ENCODE results near the gene PTH1R.

DNA sequence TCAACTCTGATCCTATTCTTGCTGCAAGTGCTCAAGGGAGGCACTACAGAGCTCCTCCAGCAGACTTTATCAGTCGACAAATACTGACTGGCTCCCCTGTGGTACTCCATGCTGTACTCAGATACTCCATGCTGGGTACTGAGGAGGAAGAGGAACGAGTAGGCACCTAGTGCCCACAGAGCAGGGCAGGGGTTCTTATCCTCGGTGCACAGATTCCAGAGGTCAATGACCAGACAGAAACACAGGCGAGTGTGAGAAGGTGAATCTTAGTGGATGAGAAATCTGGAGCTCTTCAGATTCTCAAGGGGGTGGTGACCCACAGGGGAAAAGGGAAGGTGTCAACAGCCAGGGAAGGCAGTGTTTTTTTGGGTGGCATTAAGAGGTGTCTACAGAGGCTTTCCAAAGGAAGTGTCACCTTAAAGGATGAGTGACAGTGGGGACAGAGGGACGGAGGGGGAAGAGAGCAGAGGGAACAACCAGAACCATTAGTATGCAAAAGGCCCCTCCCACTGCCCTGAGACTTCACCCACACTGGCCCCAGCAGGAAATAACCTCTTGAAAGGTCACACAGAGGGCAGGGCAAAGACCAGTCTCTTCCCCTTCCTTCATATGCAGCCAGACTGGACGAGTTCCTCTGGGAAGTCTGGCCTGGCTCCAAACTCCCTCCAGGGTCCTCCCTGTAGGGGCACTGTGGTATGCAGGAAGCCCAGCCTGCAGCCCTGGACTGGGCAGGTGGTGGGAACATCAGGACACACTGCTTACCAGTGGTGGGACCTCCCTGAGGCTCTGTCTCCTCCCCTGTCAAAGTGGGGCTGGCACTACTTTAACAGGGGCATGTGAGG, 71.5 kb downstream of the PTH1R start:
- TF ChIP-seq, protein P1, sequence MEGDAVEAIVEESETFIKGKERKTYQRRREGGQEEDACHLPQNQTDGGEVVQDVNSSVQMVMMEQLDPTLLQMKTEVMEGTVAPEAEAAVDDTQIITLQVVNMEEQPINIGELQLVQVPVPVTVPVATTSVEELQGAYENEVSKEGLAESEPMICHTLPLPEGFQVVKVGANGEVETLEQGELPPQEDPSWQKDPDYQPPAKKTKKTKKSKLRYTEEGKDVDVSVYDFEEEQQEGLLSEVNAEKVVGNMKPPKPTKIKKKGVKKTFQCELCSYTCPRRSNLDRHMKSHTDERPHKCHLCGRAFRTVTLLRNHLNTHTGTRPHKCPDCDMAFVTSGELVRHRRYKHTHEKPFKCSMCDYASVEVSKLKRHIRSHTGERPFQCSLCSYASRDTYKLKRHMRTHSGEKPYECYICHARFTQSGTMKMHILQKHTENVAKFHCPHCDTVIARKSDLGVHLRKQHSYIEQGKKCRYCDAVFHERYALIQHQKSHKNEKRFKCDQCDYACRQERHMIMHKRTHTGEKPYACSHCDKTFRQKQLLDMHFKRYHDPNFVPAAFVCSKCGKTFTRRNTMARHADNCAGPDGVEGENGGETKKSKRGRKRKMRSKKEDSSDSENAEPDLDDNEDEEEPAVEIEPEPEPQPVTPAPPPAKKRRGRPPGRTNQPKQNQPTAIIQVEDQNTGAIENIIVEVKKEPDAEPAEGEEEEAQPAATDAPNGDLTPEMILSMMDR (IDR thresholded peaks at IDR 0.05; ENCODE audit: low read depth, low read length, poor library complexity, severe bottlenecking) = no peak
- TF ChIP-seq EZH2phosphoT487 (IDR thresholded peaks at IDR 0.05; ENCODE audit: borderline replicate concordance, low read length) = no peak
